K562 (cell line): ENCODE results near the gene C6orf89. TPM values are rescaled to one million over a fixed set of nuclear protein-coding genes. Genes with fewer than 3 reads are reported as not detected.
A peak's percentile ranks its signal among the peaks of the same experiment; 100 is the strongest.

Source experiments
- HDAC1 ChIP-seq, 2 experiments: fragments of 450-650 bp; IDR thresholded peaks; 2 replicates each; pipeline ENCODE4 v1.6.1; 2016 to 2017; ENCODE audit warnings: inconsistent platforms in 1 of 2, mild to moderate bottlenecking in 1 of 2, moderate library complexity in 1 of 2
- MBD1 ChIP-seq: fragments of 250-450 bp; sonication (Bioruptor Pico); IDR thresholded peaks from 2 replicates; pipeline ENCODE4 v1.8.0; 2022; ENCODE audit warnings: inconsistent platforms
- PHF20 ChIP-seq: fragments of 450-650 bp; IDR thresholded peaks from 2 replicates; pipeline ENCODE4 v1.6.1; 2018; ENCODE audit not compliant: partially characterized antibody
- RNF2 ChIP-seq: sonication (generic); IDR thresholded peaks from 2 replicates; pipeline ENCODE4 v1.6.1; 2016
- SIN3B ChIP-seq: fragments of 450-650 bp; IDR thresholded peaks from 2 replicates; pipeline ENCODE4 v1.6.1; 2017; ENCODE audit warnings: low read depth, mild to moderate bottlenecking, moderate library complexity
- ZNF197 ChIP-seq: fragments of 200-800 bp; sonication (Bioruptor generic); IDR thresholded peaks from 2 replicates; pipeline ENCODE4 v1.6.1; 2016; ENCODE audit warnings: low read depth, missing genetic modification characterization, missing compliant biosample characterization
- polyA plus RNA-seq, 8 experiments: library from polyadenylated mRNA; depleted of rRNA in 4 of 8; stranded (reverse) in 5 of 8; unstranded in 3 of 8; fragments of >200 nt; fragmentation: Nextera tagmentation in 2 of 8; fragmentation: Illumina TruSeq in 1 of 8; extraction: Ambion mirVana in 2 of 8; extraction: Trizol in 1 of 8; gene quantifications; 2 replicates each; pipeline versions ENCODE4 v1.2.1 to v1.2.3, GENCODE V29; 2011 to 2014; ENCODE audit warnings: inconsistent platforms in 1 of 8, missing spikeins in 1 of 8
- total RNA-seq, 7 experiments: library from RNA; depleted of rRNA in 6 of 7; stranded (reverse); fragments of >200 nt in 6 of 7; fragmentation: Illumina TruSeq in 2 of 7; extraction: Trizol in 2 of 7; gene quantifications; 2 replicates each; pipeline versions ENCODE4 v1.2.1 to v1.2.3, GENCODE V29; 2011 to 2021; ENCODE audit warnings: low replicate concordance in 1 of 7
- TF ChIP-seq, protein P1 (sequence below): fragments of 450-650 bp; IDR thresholded peaks from 2 replicates; pipeline ENCODE4 v1.6.1; 2017; ENCODE audit warnings: antibody characterized with exemption, mild to moderate bottlenecking
- TF ChIP-seq, protein P2 (sequence below): conservative IDR thresholded peaks from 2 replicates; pipeline ENCODE4 v1.6.1; 2011; ENCODE audit warnings: low read depth, mild to moderate bottlenecking, low read length; ENCODE audit not compliant: control insufficient read depth
- TF ChIP-seq, protein P3 (sequence below): IDR thresholded peaks from 2 replicates; pipeline ENCODE4 v1.6.1; 2011; ENCODE audit warnings: borderline replicate concordance, low read depth, mild to moderate bottlenecking, moderate library complexity, low read length; ENCODE audit not compliant: insufficient read depth, poor library complexity, severe bottlenecking

The C6orf89 gene
- total and polyA plus RNA-seq, 9 of the 15 experiments (the other 6 are each of a cell fraction or from before 2014, with no cell fraction given) = 35.2 to 111 (median 58.5) TPM

DNA sequence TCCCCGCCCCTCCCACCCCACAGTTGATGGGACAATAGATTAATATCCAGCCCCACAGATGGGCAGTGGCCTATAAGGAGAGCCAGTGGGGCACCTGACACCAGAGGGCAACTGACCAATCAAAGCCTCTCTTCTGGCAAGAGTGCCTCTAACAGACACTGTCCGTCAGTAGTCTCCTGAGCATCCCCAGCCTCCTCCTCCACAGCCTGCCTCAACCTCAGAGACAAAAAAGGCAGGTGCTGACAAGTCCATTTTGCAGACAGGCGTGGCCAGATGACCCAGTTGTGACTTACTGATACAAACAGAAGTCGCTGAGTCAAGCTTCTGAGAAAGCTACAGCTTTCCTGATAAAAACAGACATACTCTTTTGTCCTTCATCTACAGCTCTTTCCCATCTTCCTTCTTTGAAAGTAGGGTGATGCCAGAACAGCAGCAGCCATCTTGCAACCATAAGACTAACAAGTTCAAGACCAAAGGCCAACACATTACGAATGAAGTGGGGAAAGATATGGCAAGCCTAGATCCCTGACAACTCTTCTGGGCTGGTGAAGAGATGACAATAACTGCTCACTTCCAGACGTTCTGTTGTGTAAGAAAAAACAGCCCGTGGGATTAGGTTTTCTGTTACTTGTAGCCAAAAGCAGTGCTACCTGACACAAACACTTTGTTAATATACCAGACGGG is 23.4 kb upstream of the C6orf89 start (continued):
- TF ChIP-seq, protein P1, sequence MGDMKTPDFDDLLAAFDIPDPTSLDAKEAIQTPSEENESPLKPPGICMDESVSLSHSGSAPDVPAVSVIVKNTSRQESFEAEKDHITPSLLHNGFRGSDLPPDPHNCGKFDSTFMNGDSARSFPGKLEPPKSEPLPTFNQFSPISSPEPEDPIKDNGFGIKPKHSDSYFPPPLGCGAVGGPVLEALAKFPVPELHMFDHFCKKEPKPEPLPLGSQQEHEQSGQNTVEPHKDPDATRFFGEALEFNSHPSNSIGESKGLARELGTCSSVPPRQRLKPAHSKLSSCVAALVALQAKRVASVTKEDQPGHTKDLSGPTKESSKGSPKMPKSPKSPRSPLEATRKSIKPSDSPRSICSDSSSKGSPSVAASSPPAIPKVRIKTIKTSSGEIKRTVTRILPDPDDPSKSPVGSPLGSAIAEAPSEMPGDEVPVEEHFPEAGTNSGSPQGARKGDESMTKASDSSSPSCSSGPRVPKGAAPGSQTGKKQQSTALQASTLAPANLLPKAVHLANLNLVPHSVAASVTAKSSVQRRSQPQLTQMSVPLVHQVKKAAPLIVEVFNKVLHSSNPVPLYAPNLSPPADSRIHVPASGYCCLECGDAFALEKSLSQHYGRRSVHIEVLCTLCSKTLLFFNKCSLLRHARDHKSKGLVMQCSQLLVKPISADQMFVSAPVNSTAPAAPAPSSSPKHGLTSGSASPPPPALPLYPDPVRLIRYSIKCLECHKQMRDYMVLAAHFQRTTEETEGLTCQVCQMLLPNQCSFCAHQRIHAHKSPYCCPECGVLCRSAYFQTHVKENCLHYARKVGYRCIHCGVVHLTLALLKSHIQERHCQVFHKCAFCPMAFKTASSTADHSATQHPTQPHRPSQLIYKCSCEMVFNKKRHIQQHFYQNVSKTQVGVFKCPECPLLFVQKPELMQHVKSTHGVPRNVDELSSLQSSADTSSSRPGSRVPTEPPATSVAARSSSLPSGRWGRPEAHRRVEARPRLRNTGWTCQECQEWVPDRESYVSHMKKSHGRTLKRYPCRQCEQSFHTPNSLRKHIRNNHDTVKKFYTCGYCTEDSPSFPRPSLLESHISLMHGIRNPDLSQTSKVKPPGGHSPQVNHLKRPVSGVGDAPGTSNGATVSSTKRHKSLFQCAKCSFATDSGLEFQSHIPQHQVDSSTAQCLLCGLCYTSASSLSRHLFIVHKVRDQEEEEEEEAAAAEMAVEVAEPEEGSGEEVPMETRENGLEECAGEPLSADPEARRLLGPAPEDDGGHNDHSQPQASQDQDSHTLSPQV = peak; percentile 98
- TF ChIP-seq PHF20 = no peak
- TF ChIP-seq ZNF197 (CRISPR knock-in tag) = 0 out of 2 replicates have a peak, but pooled peaks have one; percentile 77
- TF ChIP-seq HDAC1 (IDR thresholded peaks at IDR 0.05) = peak in 1 of 2 experiments; percentile 86; a peak in 2 of 4 replicates
- TF ChIP-seq, protein P2, sequence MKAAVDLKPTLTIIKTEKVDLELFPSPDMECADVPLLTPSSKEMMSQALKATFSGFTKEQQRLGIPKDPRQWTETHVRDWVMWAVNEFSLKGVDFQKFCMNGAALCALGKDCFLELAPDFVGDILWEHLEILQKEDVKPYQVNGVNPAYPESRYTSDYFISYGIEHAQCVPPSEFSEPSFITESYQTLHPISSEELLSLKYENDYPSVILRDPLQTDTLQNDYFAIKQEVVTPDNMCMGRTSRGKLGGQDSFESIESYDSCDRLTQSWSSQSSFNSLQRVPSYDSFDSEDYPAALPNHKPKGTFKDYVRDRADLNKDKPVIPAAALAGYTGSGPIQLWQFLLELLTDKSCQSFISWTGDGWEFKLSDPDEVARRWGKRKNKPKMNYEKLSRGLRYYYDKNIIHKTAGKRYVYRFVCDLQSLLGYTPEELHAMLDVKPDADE = no peak
- no peak for TF ChIP-seq MBD1 (CRISPR knock-in tag)
- TF ChIP-seq SIN3B = no peak
- TF ChIP-seq, protein P3, sequence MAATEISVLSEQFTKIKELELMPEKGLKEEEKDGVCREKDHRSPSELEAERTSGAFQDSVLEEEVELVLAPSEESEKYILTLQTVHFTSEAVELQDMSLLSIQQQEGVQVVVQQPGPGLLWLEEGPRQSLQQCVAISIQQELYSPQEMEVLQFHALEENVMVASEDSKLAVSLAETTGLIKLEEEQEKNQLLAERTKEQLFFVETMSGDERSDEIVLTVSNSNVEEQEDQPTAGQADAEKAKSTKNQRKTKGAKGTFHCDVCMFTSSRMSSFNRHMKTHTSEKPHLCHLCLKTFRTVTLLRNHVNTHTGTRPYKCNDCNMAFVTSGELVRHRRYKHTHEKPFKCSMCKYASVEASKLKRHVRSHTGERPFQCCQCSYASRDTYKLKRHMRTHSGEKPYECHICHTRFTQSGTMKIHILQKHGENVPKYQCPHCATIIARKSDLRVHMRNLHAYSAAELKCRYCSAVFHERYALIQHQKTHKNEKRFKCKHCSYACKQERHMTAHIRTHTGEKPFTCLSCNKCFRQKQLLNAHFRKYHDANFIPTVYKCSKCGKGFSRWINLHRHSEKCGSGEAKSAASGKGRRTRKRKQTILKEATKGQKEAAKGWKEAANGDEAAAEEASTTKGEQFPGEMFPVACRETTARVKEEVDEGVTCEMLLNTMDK = no peak
- no peak for TF ChIP-seq RNF2
